OCI-LY3 (cell line): ENCODE results near the gene PEX10.

Experiments used
- EZH2phosphoT487 ChIP-seq: fragments of 200-600 bp; shearing (Covaris generic); IDR thresholded peaks from 2 replicates; pipeline ENCODE4 v1.6.1; 2018; ENCODE audit warnings: antibody characterized with exemption, mixed run types, low read depth
- TF ChIP-seq, protein P1 (sequence below): fragments of 200-600, 300-600 bp; sonication (generic); IDR thresholded peaks from 2 replicates; pipeline ENCODE4 v1.5.1; 2014; ENCODE audit warnings: antibody characterized with exemption, low read length, low read depth

DNA sequence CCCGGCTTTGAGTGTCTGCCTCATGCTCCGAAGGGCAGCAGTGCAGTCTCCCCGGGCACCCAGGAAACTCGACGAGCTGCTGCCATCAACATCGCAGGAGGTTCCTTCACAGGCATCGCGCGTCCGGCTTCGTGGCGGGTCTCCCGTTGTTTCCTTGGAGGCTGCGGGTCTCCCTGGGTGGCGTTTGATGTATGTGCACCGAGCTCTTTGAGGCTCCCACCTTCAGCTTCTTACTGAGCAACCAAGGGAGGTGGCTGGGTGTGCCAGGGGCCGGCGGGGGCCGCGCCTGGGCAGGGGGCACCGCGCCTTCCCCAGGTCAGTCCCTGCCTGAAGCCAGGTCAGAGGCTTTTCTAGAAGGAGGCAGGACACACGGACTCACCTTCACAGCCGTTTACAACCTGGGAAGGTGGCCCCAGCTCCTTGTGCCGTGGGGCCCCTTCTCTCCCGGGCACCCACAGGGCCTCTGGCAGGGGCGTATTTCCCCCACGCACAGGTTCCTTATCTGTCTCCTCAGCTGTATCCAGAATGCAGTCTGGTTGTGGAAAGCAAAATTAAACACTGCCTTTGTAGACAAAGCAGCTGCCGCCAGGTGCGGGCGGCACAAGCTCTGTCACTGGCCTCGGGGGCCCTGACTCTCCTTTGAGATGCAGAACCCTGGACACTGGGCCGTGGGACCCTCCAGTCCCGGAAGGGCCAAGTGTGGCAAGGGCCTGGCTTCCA lies 21.7 kb upstream of the PEX10 start:
- TF ChIP-seq, protein P1, sequence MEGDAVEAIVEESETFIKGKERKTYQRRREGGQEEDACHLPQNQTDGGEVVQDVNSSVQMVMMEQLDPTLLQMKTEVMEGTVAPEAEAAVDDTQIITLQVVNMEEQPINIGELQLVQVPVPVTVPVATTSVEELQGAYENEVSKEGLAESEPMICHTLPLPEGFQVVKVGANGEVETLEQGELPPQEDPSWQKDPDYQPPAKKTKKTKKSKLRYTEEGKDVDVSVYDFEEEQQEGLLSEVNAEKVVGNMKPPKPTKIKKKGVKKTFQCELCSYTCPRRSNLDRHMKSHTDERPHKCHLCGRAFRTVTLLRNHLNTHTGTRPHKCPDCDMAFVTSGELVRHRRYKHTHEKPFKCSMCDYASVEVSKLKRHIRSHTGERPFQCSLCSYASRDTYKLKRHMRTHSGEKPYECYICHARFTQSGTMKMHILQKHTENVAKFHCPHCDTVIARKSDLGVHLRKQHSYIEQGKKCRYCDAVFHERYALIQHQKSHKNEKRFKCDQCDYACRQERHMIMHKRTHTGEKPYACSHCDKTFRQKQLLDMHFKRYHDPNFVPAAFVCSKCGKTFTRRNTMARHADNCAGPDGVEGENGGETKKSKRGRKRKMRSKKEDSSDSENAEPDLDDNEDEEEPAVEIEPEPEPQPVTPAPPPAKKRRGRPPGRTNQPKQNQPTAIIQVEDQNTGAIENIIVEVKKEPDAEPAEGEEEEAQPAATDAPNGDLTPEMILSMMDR, result no peak
- no peak for TF ChIP-seq EZH2phosphoT487
